Measurements from ENCODE around the gene USP40.

Gene USP40

GRCh38 chr2:233513953-233514655 lies 52.5 kb downstream of the USP40 start:
- Mint-ChIP-seq H3K27me3 (ENCODE audit: low read depth) (no peaks in the 10 kb centered on the region), H3K27ac (peak overlapping the region in 2 of 3 experiments; percentile 40 to 79), H3K4me3 (no peak overlapping the region), H3K4me1 (peaks cover 5% of the 10 kb centered on the region), H3K36me3 (ENCODE audit: low read depth) (peaks cover 55% of the 10 kb centered on the region), H3K9me3 (no peaks in the 10 kb centered on the region)
- no peak for TF ChIP-seq CTCF (IDR thresholded peaks at IDR 0.05; ENCODE audit: unreplicated experiment in 3 of 3)

- Mint-ChIP-seq H3K27me3 (ENCODE audit: low read depth) (no peaks in the 10 kb centered on the region), H3K4me1 (no peaks in the 10 kb centered on the region), H3K9me3 (peaks cover 45% of the 10 kb centered on the region), H3K4me3 (no peak overlapping the region), H3K36me3 (ENCODE audit: low read depth) (peaks cover 87% of the 10 kb centered on the region), H3K27ac (no peak overlapping the region)
- TF ChIP-seq CTCF (IDR thresholded peaks at IDR 0.05; ENCODE audit: unreplicated experiment in 3 of 3), result no peak
Measured at GRCh38 chr2:233503947-233504637, 62.5 kb downstream of the USP40 start.

GRCh38 chr2:233503481-233503880 lies 63.1 kb downstream of the USP40 start:
- H3K27me3 Mint-ChIP-seq (ENCODE audit: low read depth), result no peaks in the 10 kb centered on the region
- H3K27ac Mint-ChIP-seq, result no peak overlapping the region
- no peak for TF ChIP-seq CTCF (IDR thresholded peaks at IDR 0.05; ENCODE audit: unreplicated experiment in 3 of 3)
- peaks cover 45% of the 10 kb centered on the region for H3K9me3 Mint-ChIP-seq
- no peak overlapping the region for H3K4me3 Mint-ChIP-seq
- H3K36me3 Mint-ChIP-seq (ENCODE audit: low read depth), result peaks cover 91% of the 10 kb centered on the region
- no peaks in the 10 kb centered on the region for H3K4me1 Mint-ChIP-seq

GRCh38 chr2:233501198-233502076 lies 65.1 kb downstream of the USP40 start:
- Mint-ChIP-seq H3K4me1 (no peaks in the 10 kb centered on the region), H3K27me3 (ENCODE audit: low read depth) (no peaks in the 10 kb centered on the region), H3K4me3 (no peak overlapping the region), H3K36me3 (ENCODE audit: low read depth) (peaks cover 92% of the 10 kb centered on the region), H3K9me3 (peaks cover 45% of the 10 kb centered on the region), H3K27ac (no peak overlapping the region)
- TF ChIP-seq CTCF (IDR thresholded peaks at IDR 0.05; ENCODE audit: unreplicated experiment in 3 of 3), result no peak

- H3K27ac Mint-ChIP-seq, result no peak overlapping the region
- no peak overlapping the region for H3K4me3 Mint-ChIP-seq
- peaks cover 85% of the 10 kb centered on the region for H3K36me3 Mint-ChIP-seq (ENCODE audit: low read depth)
- TF ChIP-seq CTCF (IDR thresholded peaks at IDR 0.05; ENCODE audit: unreplicated experiment in 3 of 3), result no peak
- no peaks in the 10 kb centered on the region for H3K4me1 Mint-ChIP-seq
- H3K27me3 Mint-ChIP-seq (ENCODE audit: low read depth), result no peaks in the 10 kb centered on the region
- peaks cover 34% of the 10 kb centered on the region for H3K9me3 Mint-ChIP-seq
Measured at GRCh38 chr2:233499928-233500327, 66.7 kb downstream of the USP40 start.
